HCT116 (cell line): Measurements from ENCODE around the gene EFR3B. TPM values are rescaled to one million over a fixed set of nuclear protein-coding genes. Genes with fewer than 3 reads are reported as not detected.

Experiments used
- ATAC-seq: fragments of 200-7000 bp; cut with Tn5 transposase; 2 replicates; pipeline ENCODE4 v1.9.1; 2020; ENCODE audit warnings: mild to moderate bottlenecking, moderate library complexity
- BruUV-seq: library from RNA; stranded (reverse); fragments of 400-500 nt; replicated peaks from 2 replicates; lab custom pipeline; 2021; lab: Mats Ljungman, UMichigan
- CTCF ChIA-PET: fragments of 300-600 bp; sonication (Branson Sonifier 250); formaldehyde crosslinking; loops from one replicate; lab custom pipeline; 2021; ENCODE audit warnings: antibody characterized with exemption; lab: Charles Lee
- POLR2A ChIA-PET: fragments of 300-600, 350-600 bp; sonication (Branson Sonifier 250); formaldehyde crosslinking; loops from one replicate; lab custom pipeline; 2021; ENCODE audit warnings: antibody characterized with exemption; lab: Charles Lee
- RAD21 ChIA-PET, 2 experiments: fragments of 300-600 bp; sonication (Branson Sonifier 250); formaldehyde crosslinking; loops; one replicate each; lab custom pipeline; 2023; ENCODE audit warnings: low total read pairs in 2 of 2; ENCODE audit not compliant: uncharacterized antibody in 2 of 2, unreplicated experiment in 2 of 2, low non-redundant PET in 1 of 2; lab: Charles Lee
- DNase-seq: peaks from one replicate; pipeline ENCODE4 v3.0.0-alpha.2; 2010; ENCODE audit warnings: low read depth, low spot score
- H2AFZ ChIP-seq: fragments of 200-600 bp; shearing (Covaris generic), sonication (generic); 2 replicates; pipeline ENCODE4 v1.6.1; 2017; ENCODE audit warnings: low read depth, mixed run types, mixed read lengths, antibody characterized with exemption, low read length; ENCODE audit not compliant: poor library complexity, severe bottlenecking
- H3K27ac ChIP-seq: 2 replicates; pipeline ENCODE4 v1.5.1; 2012; ENCODE audit warnings: low read depth, low read length
- H3K27me3 ChIP-seq: fragments of 200-600 bp; sonication (generic); 2 replicates; pipeline ENCODE4 v1.6.1; 2016; ENCODE audit warnings: mixed run types, low read length, mixed read lengths; ENCODE audit not compliant: insufficient read depth
- H3K36me3 ChIP-seq, 2 experiments: fragments of 200-500 bp in 1 of 2; fragments of 200-600 bp in 1 of 2; sonication (Bioruptor generic) in 1 of 2; sonication (generic) in 1 of 2; 2 replicates each; pipeline versions ENCODE4 v1.5.1 to v1.6.1; 2014 to 2016; ENCODE audit warnings: low read length in 2 of 2, inconsistent platforms in 1 of 2, mixed read lengths in 1 of 2, mixed run types in 1 of 2; ENCODE audit not compliant: insufficient read depth in 2 of 2, control insufficient read depth in 1 of 2
- H3K4me1 ChIP-seq, 2 experiments: fragments of 200-600 bp in 1 of 2; sonication (generic) in 1 of 2; 2 replicates each; pipeline versions ENCODE4 v1.5.1 to v1.6.1; 2012 to 2017; ENCODE audit warnings: low read length in 2 of 2, inconsistent platforms in 1 of 2, mild to moderate bottlenecking in 1 of 2, mixed read lengths in 1 of 2, mixed run types in 1 of 2, moderate library complexity in 1 of 2; ENCODE audit not compliant: insufficient read depth in 2 of 2, control insufficient read depth in 1 of 2
- H3K4me2 ChIP-seq: fragments of 200-600 bp; sonication (generic); 2 replicates; pipeline ENCODE4 v1.6.1; 2017; ENCODE audit warnings: mixed run types, low read length, mixed read lengths
- H3K4me3 ChIP-seq, 2 experiments: fragments of 200-600 bp in 1 of 2; sonication (generic) in 1 of 2; replicated peaks in 1 of 2; 2 replicates each; pipeline ENCODE4 v1.5.1; 2011 to 2016; ENCODE audit warnings: low read length in 2 of 2, control low read depth in 1 of 2, low read depth in 1 of 2, mild to moderate bottlenecking in 1 of 2, mixed read lengths in 1 of 2, mixed run types in 1 of 2
- H3K79me2 ChIP-seq: fragments of 200-600 bp; sonication (generic); 2 replicates; pipeline ENCODE4 v1.6.1; 2017; ENCODE audit warnings: mild to moderate bottlenecking, mixed run types, low read length, moderate library complexity, mixed read lengths; ENCODE audit not compliant: insufficient read depth
- H3K9ac ChIP-seq: fragments of 200-600 bp; sonication (generic); 2 replicates; pipeline ENCODE4 v1.6.1; 2016; ENCODE audit warnings: low read length, mixed read lengths
- H3K9me2 ChIP-seq: fragments of 200-600 bp; sonication (generic), shearing (Covaris generic); 2 replicates; pipeline ENCODE4 v1.6.1; 2017; ENCODE audit warnings: mixed run types, mild to moderate bottlenecking, moderate library complexity; ENCODE audit not compliant: insufficient read depth
- H3K9me3 ChIP-seq, 2 experiments: fragments of 200-500 bp in 1 of 2; fragments of 200-600 bp in 1 of 2; sonication (Bioruptor generic) in 1 of 2; sonication (generic) in 1 of 2; 2 replicates each; pipeline ENCODE4 v1.6.1; 2014 to 2017; ENCODE audit warnings: low read length in 2 of 2, mixed read lengths in 2 of 2, inconsistent platforms in 1 of 2, low read depth in 1 of 2, mild to moderate bottlenecking in 1 of 2, mixed run types in 1 of 2, moderate library complexity in 1 of 2; ENCODE audit not compliant: control insufficient read depth in 1 of 2, insufficient read depth in 1 of 2
- H4K20me1 ChIP-seq: fragments of 200-600 bp; sonication (generic), shearing (Covaris generic); 2 replicates; pipeline ENCODE4 v1.6.1; 2017; ENCODE audit warnings: mixed run types, mild to moderate bottlenecking, moderate library complexity; ENCODE audit not compliant: insufficient read depth
- EGR1 ChIP-seq: IDR thresholded peaks from 2 replicates; pipeline ENCODE4 v1.6.1; 2012; ENCODE audit warnings: low read depth
- ELF1 ChIP-seq: IDR thresholded peaks from 2 replicates; pipeline ENCODE4 v1.6.1; 2012; ENCODE audit warnings: low read depth, borderline replicate concordance
- EZH2 ChIP-seq: fragments of 200-600 bp; sonication (generic); IDR thresholded peaks from 2 replicates; pipeline ENCODE4 v1.6.1; 2017; ENCODE audit warnings: antibody characterized with exemption, mixed run types
- EZH2phosphoT487 ChIP-seq: fragments of 200-600 bp; IDR thresholded peaks from 2 replicates; pipeline ENCODE4 v1.6.1; 2018; ENCODE audit warnings: antibody characterized with exemption, borderline replicate concordance
- JUND ChIP-seq: IDR thresholded peaks from 2 replicates; pipeline ENCODE4 v1.6.1; 2012
- MAX ChIP-seq: IDR thresholded peaks from 2 replicates; pipeline ENCODE4 v1.6.1; 2012
- POLR2A ChIP-seq: IDR thresholded peaks from 2 replicates; pipeline ENCODE4 v1.7.0; 2011; ENCODE audit warnings: borderline replicate concordance; ENCODE audit not compliant: insufficient read depth, insufficient read length; ENCODE audit errors: extremely low read depth
- POLR2AphosphoS5 ChIP-seq: IDR thresholded peaks from 2 replicates; pipeline ENCODE4 v1.6.1; 2011; ENCODE audit warnings: mild to moderate bottlenecking, low read depth, low read length, moderate library complexity
- RAD21 ChIP-seq: IDR thresholded peaks from 2 replicates; pipeline ENCODE4 v1.6.1; 2012; ENCODE audit warnings: low read depth, mild to moderate bottlenecking
- SIN3A ChIP-seq: IDR thresholded peaks from 2 replicates; pipeline ENCODE4 v1.6.1; 2012; ENCODE audit warnings: low read depth
- SRF ChIP-seq: IDR thresholded peaks from 2 replicates; pipeline ENCODE4 v1.6.1; 2012; ENCODE audit warnings: low read depth
- TCF7L2 ChIP-seq: IDR thresholded peaks from 2 replicates; pipeline ENCODE4 v1.7.0; 2011; ENCODE audit warnings: borderline replicate concordance, inconsistent platforms; ENCODE audit not compliant: insufficient read depth, insufficient read length; ENCODE audit errors: extremely low read depth
- YY1 ChIP-seq: IDR thresholded peaks from 2 replicates; pipeline ENCODE4 v1.6.1; 2011; ENCODE audit warnings: low read length, low read depth, moderate library complexity, mild to moderate bottlenecking; ENCODE audit not compliant: insufficient replicate concordance; ENCODE audit errors: extremely low read depth
- ZBTB33 ChIP-seq: IDR thresholded peaks from 2 replicates; pipeline ENCODE4 v1.6.1; 2011; ENCODE audit warnings: mild to moderate bottlenecking, low read length, moderate library complexity; ENCODE audit not compliant: insufficient replicate concordance; ENCODE audit errors: extremely low read depth
- ZFX ChIP-seq: fragments of 450-650 bp; IDR thresholded peaks from 2 replicates; pipeline ENCODE4 v1.6.1; 2017
- ZNF274 ChIP-seq: fragments of 200-500 bp; sonication (Bioruptor generic); IDR thresholded peaks from 2 replicates; pipeline ENCODE4 v1.6.1; 2014; ENCODE audit warnings: mild to moderate bottlenecking, low read depth, low read length, inconsistent platforms
- intact Hi-C: fragments of 100-400 bp; cut with micrococcal nuclease; formaldehyde crosslinking; loops from 2 replicates; pipeline ENCODE4 v1.10.0; 2022
- total RNA-seq: library from RNA; stranded (reverse); gene quantifications from one replicate; pipeline ENCODE4 v1.2.1, GENCODE V29; 2021; ENCODE audit not compliant: unreplicated experiment
- TF ChIP-seq, protein P1 (sequence below): IDR thresholded peaks from 2 replicates; pipeline ENCODE4 v1.6.1; 2012

Gene EFR3B
- total RNA-seq, 1 experiment from 2014 or later = 0.96 TPM

DNA sequence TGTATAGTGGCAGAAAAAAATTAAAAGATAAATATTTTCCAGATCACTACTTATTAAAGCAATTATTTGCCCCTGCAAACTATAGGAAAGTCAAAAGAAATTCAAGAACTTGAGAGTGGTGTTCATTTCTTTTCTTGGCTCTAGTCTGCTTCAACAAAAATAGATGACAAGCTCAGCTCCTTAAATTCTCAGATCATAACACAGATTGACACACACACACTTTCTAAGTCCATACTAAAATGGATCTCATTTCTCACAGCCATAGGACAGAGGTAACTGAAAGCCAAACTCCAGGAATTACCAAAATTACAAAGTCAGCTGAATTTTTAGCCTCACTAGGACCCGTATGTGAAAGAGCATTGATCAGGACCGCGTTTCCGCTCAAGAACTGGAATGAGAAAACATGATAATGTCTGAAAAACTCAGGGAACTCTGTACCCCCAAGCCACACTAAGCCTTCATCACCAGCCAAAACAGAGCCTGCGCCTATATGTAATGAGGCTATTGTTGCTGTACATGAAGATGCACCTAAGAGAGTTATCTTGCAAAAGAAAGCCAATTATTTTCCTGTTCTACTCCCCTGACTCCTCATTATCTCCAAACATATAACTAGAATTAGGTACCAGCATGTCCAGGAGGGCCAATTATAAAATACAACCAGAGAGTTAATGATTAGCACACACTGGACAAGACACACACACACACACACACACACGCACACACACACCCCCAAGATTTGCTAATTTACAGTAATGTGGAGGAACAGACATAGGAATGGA lies 16.5 kb upstream of the EFR3B start:
- CTCF ChIA-PET = no interaction called here
- peaks cover 0 to 9% of the 10 kb centered on the region in 2 experiments; a peak in 1 of 4 replicates for H3K4me1 ChIP-seq
- BruUV-seq = no TSS peak
- H4K20me1 ChIP-seq = no peaks in the 10 kb centered on the region
- RAD21 ChIA-PET = no interaction called here
- H3K36me3 ChIP-seq = no peaks in the 10 kb centered on the region
- POLR2A ChIA-PET = no interaction called here
- no peak overlapping the region for H2AFZ ChIP-seq
- no peaks in the 10 kb centered on the region for H3K79me2 ChIP-seq
- ATAC-seq (no peak), DNase-seq (no peak)
- H3K9ac ChIP-seq = no peak overlapping the region
- H3K9me3 ChIP-seq = no peaks in the 10 kb centered on the region
- H3K4me2 ChIP-seq = no peak overlapping the region
- no peak overlapping the region for H3K4me3 ChIP-seq
- no peaks in the 10 kb centered on the region for H3K27me3 ChIP-seq
- intact Hi-C loops = no loop called here
- no peak overlapping the region for H3K27ac ChIP-seq
- H3K9me2 ChIP-seq = no peaks in the 10 kb centered on the region
- TF ChIP-seq POLR2A = no peak
- no peak for TF ChIP-seq YY1
- no peak for TF ChIP-seq ELF1
- no peak for TF ChIP-seq MAX
- no peak for TF ChIP-seq EGR1
- TF ChIP-seq ZNF274 = no peak
- no peak for TF ChIP-seq SRF
- no peak for TF ChIP-seq ZFX
- no peak for TF ChIP-seq RAD21
- TF ChIP-seq EZH2 = no peak

DNA sequence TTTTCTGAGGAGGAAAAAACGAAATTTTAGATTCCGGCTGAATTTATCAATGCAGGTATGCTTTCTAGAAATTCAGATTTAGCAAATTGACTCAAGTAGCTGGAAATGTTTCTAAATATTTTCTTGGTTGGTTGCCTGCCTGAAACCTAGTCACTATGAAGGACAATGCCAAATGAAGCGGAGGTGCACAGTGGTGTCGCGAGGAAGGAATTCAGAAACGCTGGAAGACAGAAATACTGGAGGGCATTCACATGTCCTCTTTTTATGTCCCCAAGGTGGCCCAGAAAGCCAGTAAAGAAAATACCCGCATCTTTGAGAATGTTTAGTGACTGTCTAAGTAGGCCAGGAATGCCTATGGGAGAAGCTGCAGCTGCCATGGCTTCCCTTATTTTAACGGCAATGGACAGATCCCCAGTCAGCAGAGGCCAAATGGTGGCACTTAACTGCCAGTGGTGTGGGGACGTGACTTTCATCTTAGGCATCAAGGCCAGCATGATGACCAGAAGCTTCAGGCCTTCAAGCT lies 15.8 kb upstream of the EFR3B start:
- no peaks in the 10 kb centered on the region for H3K9me3 ChIP-seq
- ChIA-PET POLR2A (no interaction called here), CTCF (no interaction called here), RAD21 (no interaction called here)
- H3K9me2 ChIP-seq = no peaks in the 10 kb centered on the region
- intact Hi-C loops = no loop called here
- DNase-seq (no peak), ATAC-seq (no peak)
- no TSS peak for BruUV-seq
- no peaks in the 10 kb centered on the region for H3K79me2 ChIP-seq
- TF ChIP-seq MAX (no peak), TCF7L2 (no peak), JUND (no peak), ELF1 (no peak), SIN3A (no peak), SRF (no peak), POLR2AphosphoS5 (no peak), ZBTB33 (no peak), EZH2phosphoT487 (no peak), ZNF274 (no peak), EZH2 (no peak), YY1 (no peak)
- TF ChIP-seq, protein P1, sequence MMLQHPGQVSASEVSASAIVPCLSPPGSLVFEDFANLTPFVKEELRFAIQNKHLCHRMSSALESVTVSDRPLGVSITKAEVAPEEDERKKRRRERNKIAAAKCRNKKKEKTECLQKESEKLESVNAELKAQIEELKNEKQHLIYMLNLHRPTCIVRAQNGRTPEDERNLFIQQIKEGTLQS = no peak
- no peaks in the 10 kb centered on the region for H3K27me3 ChIP-seq
- no peaks in the 10 kb centered on the region for H3K36me3 ChIP-seq
- H4K20me1 ChIP-seq = no peaks in the 10 kb centered on the region
- no peak overlapping the region for H3K9ac ChIP-seq
- peaks cover 0 to 9% of the 10 kb centered on the region in 2 experiments; a peak in 1 of 4 replicates for H3K4me1 ChIP-seq
- H3K4me3 ChIP-seq = no peak overlapping the region
- H3K27ac ChIP-seq = no peak overlapping the region
- no peak overlapping the region for H2AFZ ChIP-seq
- no peak overlapping the region for H3K4me2 ChIP-seq
